Kidney (tissue), 14 donors: ENCODE data around the gene FIGNL2. TPM values are rescaled to one million over a fixed set of nuclear protein-coding genes. Genes with fewer than 3 reads are reported as not detected.
"Not testable (repeated sequence)": the region's sequence is repeated elsewhere in the genome, so short reads cannot be mapped to it uniquely, and the experiment has no call there.

Experiments
- DNase-seq, 5 donors: peaks; one replicate each; pipeline ENCODE4 v3.0.0-alpha.2; 2013 to 2020
- FAIRE-seq: peaks from 2 replicates; lab custom pipeline; 2012; peaks lifted over from hg19 to GRCh38; lab: Jason Lieb, UNC
- H3K27ac ChIP-seq, 2 donors: one replicate each; pipeline ENCODE4 v1.7.0; 2013; ENCODE audit warnings: low read depth in 2 of 2, low read length in 2 of 2, inconsistent platforms in 1 of 2
- H3K27me3 ChIP-seq: one replicate; pipeline ENCODE4 v1.7.1; 2013; ENCODE audit warnings: low read length, inconsistent platforms; ENCODE audit not compliant: control insufficient read depth, insufficient read depth
- H3K36me3 ChIP-seq, 3 donors: one replicate each; pipeline versions ENCODE4 v1.7.0 to v1.7.1; 2013; ENCODE audit warnings: low read length in 3 of 3, control low read depth in 1 of 3, inconsistent platforms in 1 of 3; ENCODE audit not compliant: insufficient read depth in 3 of 3, control insufficient read depth in 2 of 3
- H3K4me1 ChIP-seq, 3 donors: one replicate each; pipeline versions ENCODE4 v1.7.0 to v1.7.1; 2013; ENCODE audit warnings: low read length in 3 of 3, inconsistent platforms in 1 of 3, low read depth in 1 of 3; ENCODE audit not compliant: control insufficient read depth in 2 of 3, insufficient read depth in 2 of 3
- H3K4me3 ChIP-seq, 3 donors: one replicate each; pipeline versions ENCODE4 v1.7.0 to v1.8.1; 2013; ENCODE audit warnings: low read length in 3 of 3, control low read depth in 1 of 3, inconsistent platforms in 1 of 3
- H3K9ac ChIP-seq, 3 donors: one replicate each; pipeline versions ENCODE4 v1.7.0 to v1.7.1; 2013; ENCODE audit warnings: low read length in 3 of 3, control low read depth in 1 of 3, inconsistent platforms in 1 of 3
- H3K9me3 ChIP-seq, 3 donors: one replicate each; pipeline versions ENCODE4 v1.7.0 to v1.7.1; 2013; ENCODE audit warnings: low read length in 3 of 3, control low read depth in 1 of 3, inconsistent platforms in 1 of 3; ENCODE audit not compliant: control insufficient read depth in 2 of 3, insufficient read depth in 1 of 3
- CTCF ChIP-seq: IDR thresholded peaks from 3 replicates; pipeline ENCODE4 v1.5.1; 2012; ENCODE audit warnings: mild to moderate bottlenecking, moderate library complexity, borderline replicate concordance; ENCODE audit not compliant: insufficient read depth; ENCODE audit errors: extremely low read depth
- intact Hi-C: fragments of 100-400 bp; cut with DNase I; formaldehyde crosslinking; loops from one replicate; pipeline ENCODE4 v1.11.1; 2022
- polyA plus RNA-seq: library from polyadenylated mRNA; stranded (reverse); fragments of 350-450 nt; fragmentation: Illumina TruSeq; extraction: RNeasy Lipid Tissue Mini Kit (QIAGEN cat#74804); gene quantifications from one replicate; pipeline ENCODE4 v1.2.3, GENCODE V29; 2014; ENCODE audit warnings: low read depth, low replicate concordance; ENCODE audit not compliant: insufficient read depth
- total RNA-seq: library from RNA; stranded (reverse); fragmentation: NEBNext Ultra II Directional; extraction: Animal tissue kit (Norgen Biotek cat#: 25700); gene quantifications from one replicate; pipeline ENCODE4 v1.2.1, GENCODE V29; 2021
- donor health status: control.
- donor health status: control.
- donor health status: control.
- donor health status: control.
- donor health status: control.
- donor health status: DM: yes; HTN: yes; CAD: no.
- donor health status: Normal renal cell carcinoma (clear cell type).

Gene FIGNL2
- total and polyA plus RNA-seq, 2 donors from 2014 or later, result 3.1 to 6.1 TPM

GRCh38 chr12:51888316-51889215, 40.0 kb upstream of the FIGNL2 start:
- no peak for TF ChIP-seq CTCF
- Histone ChIP-seq H3K36me3 (no peaks in the 10 kb centered on the region), H3K9me3 (no peaks in the 10 kb centered on the region), H3K27ac (no peak overlapping the region), H3K4me1 (peaks cover 0 to 6% (median 0%) of the 10 kb centered on the region in 3 donors), H3K27me3 (no peaks in the 10 kb centered on the region), H3K9ac (no peak overlapping the region), H3K4me3 (no peak overlapping the region)
- intact Hi-C loops, result no loop called here
- no peak for FAIRE-seq
- DNase-seq, result no peak

GRCh38 chr12:51887476-51888315, 39.2 kb upstream of the FIGNL2 start, which contains the start of gene ANKRD33:
Gene ANKRD33 (plus strand): TSS chr12:51888103. CDS start chr12:51888187, 84 bp downstream.
- Histone ChIP-seq H3K27me3 (no peaks in the 10 kb centered on the region), H3K4me1 (peaks cover 0 to 6% (median 0%) of the 10 kb centered on the region in 3 donors), H3K4me3 (no peak within 1 kb of the TSS), H3K36me3 (no peaks in the 10 kb centered on the region), H3K9me3 (no peaks in the 10 kb centered on the region), H3K9ac (no peak within 1 kb of the TSS), H3K27ac (no peak within 1 kb of the TSS)
- FAIRE-seq (no peak), DNase-seq (peak; percentile 75 to 90 (median 83))
- no peak for TF ChIP-seq CTCF
- intact Hi-C loops, result no loop called here

GRCh38 chr12:51886021-51886710, 37.6 kb upstream of the FIGNL2 start:
- no peaks in the 10 kb centered on the region for H3K9me3 ChIP-seq
- DNase-seq (peak in 3 of 5 donors; percentile 71 to 92 (median 91)), FAIRE-seq (peak; percentile 85)
- intact Hi-C loops, result no loop called here
- TF ChIP-seq CTCF, result no peak
- H3K27me3 ChIP-seq, result no peaks in the 10 kb centered on the region
- peaks cover 0 to 6% (median 0%) of the 10 kb centered on the region in 3 donors for H3K4me1 ChIP-seq
- H3K9ac ChIP-seq, result peak overlapping the region in 1 of 3 donors; percentile 10
- no peak overlapping the region for H3K4me3 ChIP-seq
- H3K36me3 ChIP-seq, result no peaks in the 10 kb centered on the region
- H3K27ac ChIP-seq, result peak overlapping the region; percentile 51 to 79

GRCh38 chr12:51885294-51886020, 36.9 kb upstream of the FIGNL2 start:
- H3K27me3 ChIP-seq, H3K4me1 ChIP-seq, intact Hi-C loops, H3K4me3 ChIP-seq, FAIRE-seq, H3K9ac ChIP-seq, H3K9me3 ChIP-seq, H3K27ac ChIP-seq, H3K36me3 ChIP-seq: not testable (repeated sequence)
- peak in 1 of 5 donors; percentile 62 for DNase-seq
